H9 (cell line): Measurements from ENCODE around the gene DIS3L2. TPM values are rescaled to one million over a fixed set of nuclear protein-coding genes. Genes with fewer than 3 reads are reported as not detected.

Experiments
- DNase-seq: peaks from one replicate; pipeline ENCODE4 v3.0.0-alpha.2; 2017
- H2AFZ ChIP-seq: one replicate; pipeline ENCODE4 v1.6.1; 2013; ENCODE audit warnings: mild to moderate bottlenecking, low read length, control low read depth, moderate library complexity
- H2AK5ac ChIP-seq: 2 replicates; pipeline ENCODE4 v1.6.1; 2013; ENCODE audit warnings: low read length, control low read depth, mixed read lengths; ENCODE audit not compliant: insufficient read length
- H2BK120ac ChIP-seq: one replicate; pipeline ENCODE4 v1.6.1; 2013; ENCODE audit warnings: low read depth, mild to moderate bottlenecking, low read length, control low read depth, inconsistent platforms; ENCODE audit not compliant: poor library complexity, severe bottlenecking
- H2BK12ac ChIP-seq: 2 replicates; pipeline ENCODE4 v1.6.1; 2013; ENCODE audit warnings: low read length, control low read depth, mixed read lengths, low read depth; ENCODE audit not compliant: insufficient read length
- H2BK15ac ChIP-seq: 2 replicates; pipeline ENCODE4 v1.6.1; 2013; ENCODE audit warnings: low read depth, low read length, control low read depth
- H2BK20ac ChIP-seq: one replicate; pipeline ENCODE4 v1.6.1; 2013; ENCODE audit warnings: low read depth, mild to moderate bottlenecking, low read length, control low read depth, inconsistent platforms; ENCODE audit not compliant: poor library complexity, severe bottlenecking
- H2BK5ac ChIP-seq: 2 replicates; pipeline ENCODE4 v1.6.1; 2013; ENCODE audit warnings: low read length, control low read depth, mixed read lengths; ENCODE audit not compliant: insufficient read length
- H3K14ac ChIP-seq: 2 replicates; pipeline ENCODE4 v1.6.1; 2013; ENCODE audit warnings: low read length, control low read depth; ENCODE audit not compliant: insufficient read depth
- H3K18ac ChIP-seq: 2 replicates; pipeline ENCODE4 v1.6.1; 2013; ENCODE audit warnings: low read depth, mild to moderate bottlenecking, mixed read lengths, low read length, control low read depth; ENCODE audit not compliant: insufficient read length
- H3K23ac ChIP-seq: 2 replicates; pipeline ENCODE4 v1.6.1; 2013; ENCODE audit warnings: low read length, control low read depth, mixed read lengths, low read depth; ENCODE audit not compliant: insufficient read length
- H3K23me2 ChIP-seq: 2 replicates; pipeline ENCODE4 v1.6.1; 2013; ENCODE audit warnings: low read depth, mild to moderate bottlenecking, mixed read lengths, low read length, control low read depth; ENCODE audit not compliant: insufficient read length, poor library complexity, severe bottlenecking
- H3K27ac ChIP-seq: 2 replicates; pipeline ENCODE4 v1.5.1; 2013; ENCODE audit warnings: low read length, control low read depth, mixed read lengths, low read depth; ENCODE audit not compliant: insufficient read length
- H3K27me3 ChIP-seq: 2 replicates; pipeline ENCODE4 v1.6.1; 2013; ENCODE audit warnings: low read length, control low read depth, inconsistent platforms; ENCODE audit not compliant: insufficient read depth
- H3K4ac ChIP-seq: 2 replicates; pipeline ENCODE4 v1.6.1; 2013; ENCODE audit warnings: low read depth, mild to moderate bottlenecking, control low read depth, inconsistent platforms, low read length, moderate library complexity
- H3K4me1 ChIP-seq: 2 replicates; pipeline ENCODE4 v1.6.1; 2013; ENCODE audit warnings: low read length, control low read depth, inconsistent platforms; ENCODE audit not compliant: insufficient read depth
- H3K4me2 ChIP-seq: 2 replicates; pipeline ENCODE4 v1.6.1; 2013; ENCODE audit warnings: low read length, control low read depth, mixed read lengths; ENCODE audit not compliant: insufficient read length, insufficient read depth
- H3K56ac ChIP-seq: 2 replicates; pipeline ENCODE4 v1.6.1; 2013; ENCODE audit warnings: low read depth, mild to moderate bottlenecking, mixed read lengths, low read length, control low read depth; ENCODE audit not compliant: insufficient read length
- H3K79me1 ChIP-seq: 2 replicates; pipeline ENCODE4 v1.6.1; 2013; ENCODE audit warnings: low read depth, mild to moderate bottlenecking, moderate library complexity, low read length, control low read depth, inconsistent platforms; ENCODE audit not compliant: insufficient read depth, poor library complexity, severe bottlenecking
- H3K79me2 ChIP-seq: 2 replicates; pipeline ENCODE4 v1.6.1; 2013; ENCODE audit warnings: low read length, control low read depth, inconsistent platforms; ENCODE audit not compliant: insufficient read depth
- H3K9ac ChIP-seq: 2 replicates; pipeline ENCODE4 v1.6.1; 2013; ENCODE audit warnings: low read length, control low read depth, mixed read lengths; ENCODE audit not compliant: insufficient read length; ENCODE audit errors: extremely low read depth
- H3K9me3 ChIP-seq: one replicate; pipeline ENCODE4 v1.6.1; 2013; ENCODE audit warnings: low read depth, low read length, inconsistent platforms; ENCODE audit not compliant: control insufficient read depth
- H3T11ph ChIP-seq: one replicate; pipeline ENCODE4 v1.6.1; 2013; ENCODE audit warnings: mild to moderate bottlenecking, low read length, control low read depth, inconsistent platforms
- H4K20me1 ChIP-seq: one replicate; pipeline ENCODE4 v1.6.1; 2013; ENCODE audit not compliant: control insufficient read depth, insufficient read length, insufficient read depth
- H4K5ac ChIP-seq: 2 replicates; pipeline ENCODE4 v1.6.1; 2013; ENCODE audit warnings: low read depth, mild to moderate bottlenecking, mixed read lengths, low read length, control low read depth; ENCODE audit not compliant: insufficient read length
- H4K8ac ChIP-seq: replicated peaks from 2 replicates; pipeline ENCODE4 v1.6.1; 2013; ENCODE audit warnings: low read length, control low read depth, mixed read lengths, low read depth; ENCODE audit not compliant: insufficient read length
- H4K91ac ChIP-seq: 2 replicates; pipeline ENCODE4 v1.6.1; 2013; ENCODE audit warnings: low read depth, mild to moderate bottlenecking, moderate library complexity, mixed read lengths, low read length, control low read depth; ENCODE audit not compliant: insufficient read length
- H3K27ac Mint-ChIP-seq, 3 experiments: 2 replicates in 2 of 3; 3 replicates in 1 of 3; pipeline ENCODE4 v1.8.0; 2020 to 2021; ENCODE audit warnings: mixed read lengths in 3 of 3, mild to moderate bottlenecking in 1 of 3, moderate library complexity in 1 of 3
- H3K27me3 Mint-ChIP-seq: 2 replicates; pipeline ENCODE4 v1.8.0; 2021; ENCODE audit warnings: low read depth, mild to moderate bottlenecking, moderate library complexity, mixed read lengths
- H3K36me3 Mint-ChIP-seq, 3 experiments: 2 replicates in 2 of 3; 3 replicates in 1 of 3; pipeline ENCODE4 v1.8.0; 2020 to 2021; ENCODE audit warnings: low read depth in 3 of 3, mixed read lengths in 3 of 3; ENCODE audit not compliant: insufficient read depth in 1 of 3
- H3K4me1 Mint-ChIP-seq, 2 experiments: 2 replicates each; pipeline ENCODE4 v1.8.0; 2020; ENCODE audit warnings: mixed read lengths in 2 of 2
- H3K4me3 Mint-ChIP-seq, 2 experiments: 2 replicates in 1 of 2; 3 replicates in 1 of 2; pipeline ENCODE4 v1.8.0; 2020 to 2021; ENCODE audit warnings: mild to moderate bottlenecking in 2 of 2, mixed read lengths in 2 of 2, moderate library complexity in 1 of 2
- H3K9me3 Mint-ChIP-seq, 2 experiments: 2 replicates in 1 of 2; 3 replicates in 1 of 2; pipeline ENCODE4 v1.8.0; 2020; ENCODE audit warnings: mild to moderate bottlenecking in 2 of 2, mixed read lengths in 2 of 2, moderate library complexity in 1 of 2
- CTCF ChIP-seq: fragments of 200-600 bp; sonication (generic); conservative IDR thresholded peaks from 3 replicates; pipeline ENCODE4 v1.8.0; 2021; ENCODE audit warnings: antibody characterized with exemption, mild to moderate bottlenecking
- WGBS: extraction: QIAGEN DNeasy Blood & Tissue Kit; methylation state at CpG from one replicate; pipeline ENCODE4 v1.1.7; 2013; ENCODE audit warnings: missing lambda C conversion rate, low lambda C conversion rate, mixed read lengths; ENCODE audit not compliant: insufficient read length; ENCODE audit errors: extremely low coverage; 5-methylcytosine and 5-hydroxymethylcytosine counted together
- total RNA-seq: library from RNA; stranded (reverse); gene quantifications from 2 replicates; pipeline ENCODE4 v1.2.1, GENCODE V29; 2021

The DIS3L2 gene
- total RNA-seq, 1 experiment from 2014 or later: 28.1 TPM

- no peak for TF ChIP-seq CTCF
- H3K4ac ChIP-seq: no peak overlapping the region; the same call in 1 of the 2 replicates
- H2BK120ac ChIP-seq: no peak overlapping the region
- no peak for DNase-seq
- H4K5ac ChIP-seq: no peak overlapping the region
- no peak overlapping the region for H2BK20ac ChIP-seq
- no peaks in the 10 kb centered on the region for H4K20me1 ChIP-seq
- no peak overlapping the region for H3K9ac ChIP-seq
- no CpG with 5 or more reads among the region's 7 CpGs for WGBS
- H4K8ac ChIP-seq: no peak overlapping the region
- H2BK12ac ChIP-seq: no peak overlapping the region
- H3K14ac ChIP-seq: no peak overlapping the region
- H3T11ph ChIP-seq: no peak overlapping the region
- no peaks in the 10 kb centered on the region for H3K27me3 ChIP-seq
- no peaks in the 10 kb centered on the region; the same call in 1 of the 2 replicates for H3K27me3 Mint-ChIP-seq
- no peak overlapping the region for H3K4me2 ChIP-seq
- H3K23ac ChIP-seq: no peak overlapping the region
- no peak overlapping the region for H2BK5ac ChIP-seq
- H3K36me3 Mint-ChIP-seq: no peaks in the 10 kb centered on the region; a peak in 1 of 7 replicates
- no peaks in the 10 kb centered on the region for H3K4me1 Mint-ChIP-seq
- H2AK5ac ChIP-seq: no peak overlapping the region
- no peak overlapping the region for H3K18ac ChIP-seq
- H3K56ac ChIP-seq: no peak overlapping the region
- no peak overlapping the region for H2BK15ac ChIP-seq
- no peaks in the 10 kb centered on the region for H3K79me2 ChIP-seq
- no peak overlapping the region for H3K4me3 Mint-ChIP-seq
- H4K91ac ChIP-seq: no peak overlapping the region
- H3K4me1 ChIP-seq: no peaks in the 10 kb centered on the region
- H3K27ac ChIP-seq: no peak overlapping the region
- H2AFZ ChIP-seq: no peak overlapping the region
- H3K23me2 ChIP-seq: no peaks in the 10 kb centered on the region
- H3K9me3 Mint-ChIP-seq: peaks cover 6 to 8% of the 10 kb centered on the region in 2 experiments
- H3K9me3 ChIP-seq: no peaks in the 10 kb centered on the region
- H3K79me1 ChIP-seq: no peaks in the 10 kb centered on the region
- H3K27ac Mint-ChIP-seq: peak overlapping the region in 1 of 3 experiments; percentile 84; a peak in 1 of 7 replicates
Measured at GRCh38 chr2:231947694-231948093, 13.8 kb upstream of the DIS3L2 start.
